Heart right ventricle (tissue), 16 donors: Measurements from ENCODE around the gene FANCI. TPM values are rescaled to one million over a fixed set of nuclear protein-coding genes. Genes with fewer than 3 reads are reported as not detected.

Source experiments
- ATAC-seq, 8 donors: fragments of 200-7000 bp; cut with Tn5 transposase; one replicate each; pipeline ENCODE4 v1.9.1; 2020; ENCODE audit warnings: mild to moderate bottlenecking in 8 of 8, moderate library complexity in 8 of 8, moderate number of reproducible peaks in 1 of 8
- DNase-seq, 2 donors: peaks; one replicate each; pipeline ENCODE4 v3.0.0-alpha.2; 2020
- H3K27ac ChIP-seq, 10 donors: fragments of 200-600 bp; sonication (generic) in 2 of 10; one replicate each; pipeline versions ENCODE4 v1.5.0 to v1.8.0; 2020 to 2022; ENCODE audit warnings: mild to moderate bottlenecking in 3 of 10
- H3K27me3 ChIP-seq, 7 donors: fragments of 200-600 bp; one replicate each; pipeline ENCODE4 v1.8.0; 2021 to 2022; ENCODE audit warnings: mild to moderate bottlenecking in 2 of 7
- H3K36me3 ChIP-seq, 9 donors: fragments of 200-600 bp; sonication (generic) in 1 of 9; one replicate each; pipeline versions ENCODE4 v1.5.0 to v1.8.0; 2020 to 2022; ENCODE audit warnings: mild to moderate bottlenecking in 2 of 9
- H3K4me1 ChIP-seq, 9 donors: fragments of 200-600 bp; sonication (generic) in 1 of 9; one replicate each; pipeline versions ENCODE4 v1.5.0 to v1.8.0; 2020 to 2022; ENCODE audit warnings: mild to moderate bottlenecking in 4 of 9
- H3K4me3 ChIP-seq, 10 donors: fragments of 200-600 bp; sonication (generic) in 2 of 10; one replicate each; pipeline versions ENCODE4 v1.5.0 to v1.8.0; 2020 to 2022; ENCODE audit warnings: mild to moderate bottlenecking in 7 of 10, moderate library complexity in 2 of 10
- H3K9me3 ChIP-seq, 11 donors: fragments of 200-600 bp in 10 of 11; sonication (generic) in 2 of 11; one replicate each; pipeline versions ENCODE4 v1.5.0 to v1.8.0; 2013 to 2022; ENCODE audit warnings: mild to moderate bottlenecking in 2 of 11, control low read depth in 1 of 11, moderate library complexity in 1 of 11
- WGBS, 2 donors: extraction: QIAGEN DNeasy Blood & Tissue Kit; methylation state at CpG; one replicate each; pipeline ENCODE4 v1.1.7; 2013; ENCODE audit warnings: inconsistent platforms in 1 of 2; 5-methylcytosine and 5-hydroxymethylcytosine counted together
- intact Hi-C, 10 donors: fragments of 100-400 bp; cut with DNase I; formaldehyde crosslinking; loops; one replicate each; pipeline versions ENCODE4 v1.11.1 to v1.14.2; 2022
- polyA plus RNA-seq, 2 donors: library from polyadenylated mRNA; stranded (reverse); fragments of 200-250 nt; gene quantifications; one replicate each; pipeline ENCODE4 v1.2.3, GENCODE V29; 2013
- total RNA-seq, 10 donors: library from RNA; stranded (reverse); fragmentation: NEBNext Ultra II Directional in 3 of 10; extraction: Animal tissue kit (Norgen Biotek cat#: 25700) in 3 of 10; gene quantifications; one replicate each; pipeline versions ENCODE4 v1.2.1 to v1.2.4, GENCODE V29; 2021 to 2023
- TF ChIP-seq, protein P1 (sequence below), 9 donors: fragments of 200-600 bp; sonication (generic) in 2 of 9; IDR thresholded peaks; one replicate each; pipeline versions ENCODE4 v1.5.0 to v1.8.0; 2021 to 2022; ENCODE audit warnings: antibody characterized with exemption in 9 of 9, mild to moderate bottlenecking in 5 of 9, moderate library complexity in 1 of 9
- donor health status: Arrhythmogenic right ventricular cardiomyopathy.
- donor health status: ischemic (EF 13 %, LVEDD 7.1; RV severe dilation, severe dysfunction).
- donor health status: healthy with polysubstance abuse.
- donor health status: DM: no; HTN: yes; CAD: no.
- donor health status: DM: no; HTN: no; CAD: no.
- donor health status: ischemic (EF 25% LVEDD 6.9; RV normal size, moderate dysfunction).
- donor health status: ischemic (EF 25% LVEDD 5.7; RV mildly dilated, moderate dysfunction).
- donor health status: healthy.
- donor health status: DM: yes; HTN: yes; CAD: no.
- donor health status: Ischemic cardiomyopathy.
- donor health status: ischemic (EF 35%, LVEDD 5.7; RV mildly dilated, moderate dysfunction).
- donor health status: nonischemic (EF 11% LVEDD 7.7; RV severe dilation, severe dysfunction).
- donor health status: DM: yes; HTN: yes; CAD: no.
- donor health status: PGD.
- donor health status: ischemic (EF 29% LVEDD 5.4; RV normal size, mild dysfunction).
- donor health status: nonischemic (EF 23%, LVEDD 6.1; RV moderate dilation, normal function).

FANCI gene
- total and polyA plus RNA-seq, 12 donors = 1.3 to 9.9 (median 2.5) TPM

- Histone ChIP-seq H3K27me3 (no peaks in the 10 kb centered on the region), H3K9me3 (no peaks in the 10 kb centered on the region), H3K4me1 (peaks cover 0 to 6% (median 0%) of the 10 kb centered on the region in 9 donors), H3K27ac (no peak overlapping the region), H3K4me3 (no peak overlapping the region), H3K36me3 (peaks cover 0 to 51% (median 0%) of the 10 kb centered on the region in 9 donors)
- no peak for ATAC-seq
- DNase-seq = no peak
- intact Hi-C loops = loop anchor here in 3 of 10 donors (10.0 kb wide), 3 partner anchors 95 to 425 kb away; no protein-coding TSS in a partner anchor
- 37 to 50% methylated on average over 2 of the region's 2 CpGs for WGBS, 2 donors
- TF ChIP-seq, protein P1, sequence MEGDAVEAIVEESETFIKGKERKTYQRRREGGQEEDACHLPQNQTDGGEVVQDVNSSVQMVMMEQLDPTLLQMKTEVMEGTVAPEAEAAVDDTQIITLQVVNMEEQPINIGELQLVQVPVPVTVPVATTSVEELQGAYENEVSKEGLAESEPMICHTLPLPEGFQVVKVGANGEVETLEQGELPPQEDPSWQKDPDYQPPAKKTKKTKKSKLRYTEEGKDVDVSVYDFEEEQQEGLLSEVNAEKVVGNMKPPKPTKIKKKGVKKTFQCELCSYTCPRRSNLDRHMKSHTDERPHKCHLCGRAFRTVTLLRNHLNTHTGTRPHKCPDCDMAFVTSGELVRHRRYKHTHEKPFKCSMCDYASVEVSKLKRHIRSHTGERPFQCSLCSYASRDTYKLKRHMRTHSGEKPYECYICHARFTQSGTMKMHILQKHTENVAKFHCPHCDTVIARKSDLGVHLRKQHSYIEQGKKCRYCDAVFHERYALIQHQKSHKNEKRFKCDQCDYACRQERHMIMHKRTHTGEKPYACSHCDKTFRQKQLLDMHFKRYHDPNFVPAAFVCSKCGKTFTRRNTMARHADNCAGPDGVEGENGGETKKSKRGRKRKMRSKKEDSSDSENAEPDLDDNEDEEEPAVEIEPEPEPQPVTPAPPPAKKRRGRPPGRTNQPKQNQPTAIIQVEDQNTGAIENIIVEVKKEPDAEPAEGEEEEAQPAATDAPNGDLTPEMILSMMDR (IDR thresholded peaks at IDR 0.05) = no peak
These were observed 66.2 kb downstream of the FANCI start for GRCh38 chr15:89309993-89310392.

GRCh38 chr15:89315375-89315929, 71.7 kb downstream of the FANCI start:
- no peaks in the 10 kb centered on the region for H3K9me3 ChIP-seq
- 70 to 71% methylated on average over 2 of the region's 2 CpGs for WGBS, 2 donors
- peaks cover 0 to 74% (median 41%) of the 10 kb centered on the region in 9 donors for H3K36me3 ChIP-seq
- intact Hi-C loops = no loop called here
- H3K27ac ChIP-seq = no peak overlapping the region
- ATAC-seq (no peak), DNase-seq (no peak)
- H3K27me3 ChIP-seq = no peaks in the 10 kb centered on the region
- no peaks in the 10 kb centered on the region for H3K4me1 ChIP-seq
- H3K4me3 ChIP-seq = no peak overlapping the region
- TF ChIP-seq, protein P1 (IDR thresholded peaks at IDR 0.05) = no peak

- 91 to 94% methylated on average over 5 of the region's 5 CpGs for WGBS, 2 donors
- Histone ChIP-seq H3K4me1 (no peaks in the 10 kb centered on the region), H3K36me3 (peaks cover 0 to 85% (median 49%) of the 10 kb centered on the region in 9 donors), H3K27me3 (no peaks in the 10 kb centered on the region), H3K27ac (no peak overlapping the region), H3K9me3 (no peaks in the 10 kb centered on the region), H3K4me3 (no peak overlapping the region)
- ATAC-seq (no peak), DNase-seq (no peak)
- intact Hi-C loops = no loop called here
- TF ChIP-seq, protein P1 (IDR thresholded peaks at IDR 0.05) = no peak
These were observed 72.7 kb downstream of the FANCI start for GRCh38 chr15:89316504-89316903.

GRCh38 chr15:89317186-89317720, 73.5 kb downstream of the FANCI start:
- no peak for ATAC-seq
- 58 to 68% methylated on average over 4 of the region's 4 CpGs for WGBS, 2 donors
- no peaks in the 10 kb centered on the region for H3K9me3 ChIP-seq

More at GRCh38 chr15:89317186-89317720, 73.5 kb downstream of the FANCI start:
- Histone ChIP-seq H3K4me1 (no peaks in the 10 kb centered on the region), H3K27ac (no peak overlapping the region), H3K27me3 (no peaks in the 10 kb centered on the region), H3K4me3 (no peak overlapping the region), H3K36me3 (peaks cover 0 to 92% (median 56%) of the 10 kb centered on the region in 9 donors)
- DNase-seq = no peak
- intact Hi-C loops = no loop called here
- TF ChIP-seq, protein P1 (IDR thresholded peaks at IDR 0.05) = no peak
